PC-9 (cell line): ENCODE measurements around the gene CCR9. TPM values are rescaled to one million over a fixed set of nuclear protein-coding genes. Genes with fewer than 3 reads are reported as not detected.

Experiments
- BruUV-seq: library from RNA; stranded (reverse); fragments of 400-500 nt; replicated peaks from 2 replicates; lab custom pipeline; 2021; lab: Mats Ljungman, UMichigan
- CTCF ChIA-PET: fragments of 300-600 bp; sonication (Branson Sonifier 250); formaldehyde crosslinking; loops from one replicate; lab custom pipeline; 2022; ENCODE audit warnings: antibody characterized with exemption; lab: Charles Lee
- POLR2A ChIA-PET: fragments of 300-600 bp; sonication (Branson Sonifier 250); formaldehyde crosslinking; loops from one replicate; lab custom pipeline; 2022; ENCODE audit warnings: antibody characterized with exemption; ENCODE audit not compliant: unreplicated experiment; lab: Charles Lee
- DNase-seq, 2 experiments: peaks; one replicate each; pipeline versions ENCODE4 v3.0.0 to v3.0.0-alpha.2; 2015 to 2022; ENCODE audit warnings: mixed read lengths in 1 of 2
- H2AFZ ChIP-seq: fragments of 200-600 bp; sonication (generic); 2 replicates; pipeline ENCODE4 v1.8.1; 2017; ENCODE audit warnings: antibody characterized with exemption
- H3F3A ChIP-seq: fragments of 200-600 bp; sonication (generic); 2 replicates; pipeline ENCODE4 v1.8.1; 2017; ENCODE audit warnings: antibody characterized with exemption, mild to moderate bottlenecking, low read depth; ENCODE audit not compliant: insufficient read depth
- H3K27ac ChIP-seq: fragments of 200-600 bp; sonication (generic); 2 replicates; pipeline ENCODE4 v1.6.1; 2016; ENCODE audit warnings: mixed run types
- H3K27me3 ChIP-seq: fragments of 200-600 bp; sonication (generic); 2 replicates; pipeline ENCODE4 v1.6.1; 2016; ENCODE audit warnings: low read depth, mixed run types; ENCODE audit not compliant: insufficient read depth
- H3K36me3 ChIP-seq: fragments of 200-600 bp; sonication (generic); 2 replicates; pipeline ENCODE4 v1.6.1; 2016; ENCODE audit warnings: low read depth, mixed run types
- H3K4me1 ChIP-seq: fragments of 200-600 bp; sonication (generic); replicated peaks from 2 replicates; pipeline ENCODE4 v1.6.1; 2016; ENCODE audit warnings: mixed run types; ENCODE audit not compliant: insufficient read depth
- H3K4me2 ChIP-seq: fragments of 200-600 bp; sonication (generic); 2 replicates; pipeline ENCODE4 v1.6.1; 2017; ENCODE audit warnings: mixed run types
- H3K4me3 ChIP-seq: fragments of 200-600 bp; sonication (generic); 2 replicates; pipeline ENCODE4 v1.6.1; 2016; ENCODE audit warnings: mixed run types
- H3K79me2 ChIP-seq: fragments of 200-600 bp; sonication (generic); 2 replicates; pipeline ENCODE4 v1.6.1; 2017; ENCODE audit warnings: low read depth, mixed run types
- H3K9me2 ChIP-seq: fragments of 200-600 bp; sonication (generic); 2 replicates; pipeline ENCODE4 v1.8.1; 2017; ENCODE audit warnings: mild to moderate bottlenecking; ENCODE audit not compliant: insufficient read depth
- H3K9me3 ChIP-seq: fragments of 200-600 bp; sonication (generic); 2 replicates; pipeline ENCODE4 v1.8.1; 2016; ENCODE audit warnings: low read depth; ENCODE audit not compliant: insufficient read depth
- H4K20me1 ChIP-seq: fragments of 200-600 bp; sonication (generic); 2 replicates; pipeline ENCODE4 v1.8.1; 2017; ENCODE audit not compliant: insufficient read depth
- EZH2 ChIP-seq: fragments of 200-600 bp; sonication (generic); IDR thresholded peaks from 2 replicates; pipeline ENCODE4 v1.8.0; 2017; ENCODE audit warnings: antibody characterized with exemption, low read depth
- intact Hi-C: fragments of 100-400 bp; cut with micrococcal nuclease; formaldehyde crosslinking; loops from one replicate; pipeline ENCODE4 v1.10.0; 2022; ENCODE audit not compliant: unreplicated experiment
- total RNA-seq: library from RNA; stranded (reverse); gene quantifications from 2 replicates; pipeline ENCODE4 v1.2.3, GENCODE V29; 2021
- TF ChIP-seq, protein P1 (sequence below): fragments of 200-600 bp; sonication (generic); conservative IDR thresholded peaks from 2 replicates; pipeline ENCODE4 v1.6.1; 2017; ENCODE audit warnings: mixed run types, antibody characterized with exemption, mild to moderate bottlenecking, moderate library complexity

The CCR9 gene
- total RNA-seq, 1 experiment from 2014 or later, result not detected

DNA sequence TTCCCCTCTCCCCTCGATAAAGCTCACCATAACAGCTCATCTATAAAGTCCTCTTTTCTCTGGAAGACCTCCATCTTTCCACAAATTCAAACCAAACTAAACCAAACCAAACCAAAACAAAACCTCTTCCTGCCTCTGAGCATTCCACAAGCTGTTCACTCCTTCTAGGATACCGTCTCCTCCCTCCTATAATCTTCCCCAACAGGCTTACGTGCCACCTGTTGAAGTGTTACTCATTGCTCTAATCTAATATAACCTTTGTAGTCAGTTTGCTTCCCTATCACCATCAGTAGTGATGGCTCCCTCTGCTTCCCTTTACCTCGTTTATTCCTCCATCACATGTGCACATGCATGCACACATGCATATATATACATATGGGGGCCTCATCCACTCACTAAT, 12.7 kb upstream of the CCR9 start:
- Histone ChIP-seq H3K9me3 (no peaks in the 10 kb centered on the region), H3K4me2 (no peak overlapping the region), H3F3A (no peaks in the 10 kb centered on the region), H3K4me1 (no peaks in the 10 kb centered on the region), H3K79me2 (no peaks in the 10 kb centered on the region), H3K27ac (no peak overlapping the region), H2AFZ (no peak overlapping the region), H3K9me2 (no peaks in the 10 kb centered on the region), H3K36me3 (no peaks in the 10 kb centered on the region), H3K27me3 (no peaks in the 10 kb centered on the region), H3K4me3 (no peak overlapping the region), H4K20me1 (no peaks in the 10 kb centered on the region)
- BruUV-seq, result no TSS peak
- no peak for DNase-seq
- POLR2A ChIA-PET, result no interaction called here
- CTCF ChIA-PET, result no interaction called here
- intact Hi-C loops, result no loop called here
- TF ChIP-seq, protein P1, sequence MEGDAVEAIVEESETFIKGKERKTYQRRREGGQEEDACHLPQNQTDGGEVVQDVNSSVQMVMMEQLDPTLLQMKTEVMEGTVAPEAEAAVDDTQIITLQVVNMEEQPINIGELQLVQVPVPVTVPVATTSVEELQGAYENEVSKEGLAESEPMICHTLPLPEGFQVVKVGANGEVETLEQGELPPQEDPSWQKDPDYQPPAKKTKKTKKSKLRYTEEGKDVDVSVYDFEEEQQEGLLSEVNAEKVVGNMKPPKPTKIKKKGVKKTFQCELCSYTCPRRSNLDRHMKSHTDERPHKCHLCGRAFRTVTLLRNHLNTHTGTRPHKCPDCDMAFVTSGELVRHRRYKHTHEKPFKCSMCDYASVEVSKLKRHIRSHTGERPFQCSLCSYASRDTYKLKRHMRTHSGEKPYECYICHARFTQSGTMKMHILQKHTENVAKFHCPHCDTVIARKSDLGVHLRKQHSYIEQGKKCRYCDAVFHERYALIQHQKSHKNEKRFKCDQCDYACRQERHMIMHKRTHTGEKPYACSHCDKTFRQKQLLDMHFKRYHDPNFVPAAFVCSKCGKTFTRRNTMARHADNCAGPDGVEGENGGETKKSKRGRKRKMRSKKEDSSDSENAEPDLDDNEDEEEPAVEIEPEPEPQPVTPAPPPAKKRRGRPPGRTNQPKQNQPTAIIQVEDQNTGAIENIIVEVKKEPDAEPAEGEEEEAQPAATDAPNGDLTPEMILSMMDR, result no peak
- TF ChIP-seq EZH2, result no peak

- ChIA-PET CTCF (no interaction called here), POLR2A (interaction anchor here (0.6 kb wide), 2 partner anchors 74 to 973 kb away, joined by 4 read pairs; no protein-coding TSS in a partner anchor)
- no peaks in the 10 kb centered on the region for H3K9me3 ChIP-seq
- intact Hi-C loops, result no loop called here
- no peaks in the 10 kb centered on the region for H3K4me1 ChIP-seq
- no peak for DNase-seq
- no peaks in the 10 kb centered on the region for H3F3A ChIP-seq
- no peak overlapping the region for H3K27ac ChIP-seq
- H3K27me3 ChIP-seq, result no peaks in the 10 kb centered on the region
- H3K79me2 ChIP-seq, result no peaks in the 10 kb centered on the region
- H3K36me3 ChIP-seq, result no peaks in the 10 kb centered on the region
- no peak overlapping the region for H3K4me2 ChIP-seq
- no peaks in the 10 kb centered on the region for H3K9me2 ChIP-seq
- no TSS peak for BruUV-seq
- H2AFZ ChIP-seq, result no peak overlapping the region
- no peak overlapping the region for H3K4me3 ChIP-seq
- H4K20me1 ChIP-seq, result no peaks in the 10 kb centered on the region
- no peak for TF ChIP-seq EZH2
- TF ChIP-seq, protein P1, result no peak
Measured at GRCh38 chr3:45874677-45875346, 11.5 kb upstream of the CCR9 start.

- Histone ChIP-seq H3K27me3 (no peaks in the 10 kb centered on the region), H3K4me1 (peaks cover 15% of the 10 kb centered on the region), H3K4me2 (no peak overlapping the region), H3K9me3 (no peaks in the 10 kb centered on the region), H3K4me3 (no peak overlapping the region), H3K9me2 (no peaks in the 10 kb centered on the region), H4K20me1 (no peaks in the 10 kb centered on the region), H3K36me3 (no peaks in the 10 kb centered on the region), H3K79me2 (no peaks in the 10 kb centered on the region), H3K27ac (no peak overlapping the region), H3F3A (0 out of 2 replicates have a peak, but pooled peaks cover 5% of the 10 kb centered on the region), H2AFZ (no peak overlapping the region)
- DNase-seq, result no peak
- TF ChIP-seq, protein P1, result no peak
- TF ChIP-seq EZH2, result no peak
- ChIA-PET CTCF (interaction anchor here (0.7 kb wide), 1 partner anchor 749 kb away, joined by 3 read pairs; no protein-coding TSS in a partner anchor), POLR2A (no interaction called here)
- no TSS peak for BruUV-seq
- intact Hi-C loops, result no loop called here
Measured at GRCh38 chr3:45878124-45878523, 8.2 kb upstream of the CCR9 start.
